HEK293T (cell line): ENCODE data around the gene TSPOAP1.

ENCODE experiments used
- ELF4 ChIP-seq: fragments of 450-650 bp; IDR thresholded peaks from 2 replicates; pipeline ENCODE4 v1.6.1; 2017; ENCODE audit warnings: antibody characterized with exemption
- HDGF ChIP-seq: fragments of 450-650 bp; IDR thresholded peaks from 2 replicates; pipeline ENCODE4 v1.6.1; 2017; ENCODE audit warnings: antibody characterized with exemption, borderline replicate concordance
- SP1 ChIP-seq: fragments of 450-650 bp; IDR thresholded peaks from 2 replicates; pipeline ENCODE4 v1.6.1; 2017
- SUZ12 ChIP-seq: fragments of 450-650 bp; IDR thresholded peaks from 2 replicates; pipeline ENCODE4 v1.6.1; 2016; ENCODE audit warnings: mild to moderate bottlenecking
- TARDBP ChIP-seq: fragments of 450-650 bp; IDR thresholded peaks from 2 replicates; pipeline ENCODE4 v1.6.1; 2016

GRCh38 chr17:58365980-58366595, 37.5 kb upstream of the TSPOAP1 start:
- TF ChIP-seq SUZ12, result no peak
- TF ChIP-seq SP1, result no peak
- no peak for TF ChIP-seq HDGF
- no peak for TF ChIP-seq TARDBP
- TF ChIP-seq ELF4, result no peak
